ENCODE data around the gene VPS18. TPM values are rescaled to one million over a fixed set of nuclear protein-coding genes. Genes with fewer than 3 reads are reported as not detected.

Gene VPS18
- total RNA-seq, 1 experiment from 2014 or later = 9.6 TPM

DNA sequence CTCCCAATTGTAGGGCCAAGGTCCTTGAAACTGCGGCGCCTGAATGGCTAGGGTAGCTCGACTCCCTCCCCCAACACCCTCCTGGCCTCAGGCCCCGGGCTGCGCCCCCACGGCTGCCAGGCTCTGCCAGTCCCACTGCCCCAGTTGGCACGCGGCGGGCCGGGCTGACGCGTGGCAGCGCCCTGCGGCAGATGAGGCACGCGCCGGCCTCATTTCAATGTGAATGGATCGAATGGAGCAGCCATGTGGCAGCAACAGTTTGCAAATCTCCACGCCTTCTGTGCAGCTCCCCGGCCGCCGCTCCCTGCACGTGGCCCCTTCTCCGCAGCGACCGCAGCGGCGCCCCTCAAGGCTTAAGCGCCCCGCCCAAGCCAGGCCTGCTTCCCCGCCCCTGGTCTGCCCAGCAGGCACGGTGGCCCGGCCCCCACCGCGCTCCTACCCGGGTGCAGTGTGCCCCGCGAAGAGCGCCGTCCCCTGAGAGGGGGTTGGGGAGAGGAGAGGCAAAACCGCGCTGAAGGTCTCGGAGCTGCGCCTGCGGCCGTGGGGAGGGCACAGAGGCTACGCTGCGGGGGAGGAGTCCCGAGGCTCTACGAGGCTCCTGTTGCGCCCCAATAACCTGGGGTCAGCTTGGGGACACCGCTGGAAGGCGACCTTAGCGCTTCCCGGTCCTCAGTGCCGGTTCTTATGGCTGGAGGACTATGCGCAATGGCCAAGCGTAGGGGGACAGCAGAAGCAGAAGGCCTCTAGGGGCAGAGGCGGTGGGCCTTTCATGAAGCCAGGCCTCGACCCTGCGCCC is 31.8 kb downstream of the VPS18 start:
- H2AFZ ChIP-seq = 0 out of 2 replicates have a peak overlapping the region, but pooled peaks have one; percentile 68
- H3K36me3 ChIP-seq (ENCODE audit: low read depth) = no peaks in the 10 kb centered on the region
- no peak for TF ChIP-seq EZH2 (IDR thresholded peaks at IDR 0.05; ENCODE audit: low read depth)
- TF ChIP-seq, protein P1, sequence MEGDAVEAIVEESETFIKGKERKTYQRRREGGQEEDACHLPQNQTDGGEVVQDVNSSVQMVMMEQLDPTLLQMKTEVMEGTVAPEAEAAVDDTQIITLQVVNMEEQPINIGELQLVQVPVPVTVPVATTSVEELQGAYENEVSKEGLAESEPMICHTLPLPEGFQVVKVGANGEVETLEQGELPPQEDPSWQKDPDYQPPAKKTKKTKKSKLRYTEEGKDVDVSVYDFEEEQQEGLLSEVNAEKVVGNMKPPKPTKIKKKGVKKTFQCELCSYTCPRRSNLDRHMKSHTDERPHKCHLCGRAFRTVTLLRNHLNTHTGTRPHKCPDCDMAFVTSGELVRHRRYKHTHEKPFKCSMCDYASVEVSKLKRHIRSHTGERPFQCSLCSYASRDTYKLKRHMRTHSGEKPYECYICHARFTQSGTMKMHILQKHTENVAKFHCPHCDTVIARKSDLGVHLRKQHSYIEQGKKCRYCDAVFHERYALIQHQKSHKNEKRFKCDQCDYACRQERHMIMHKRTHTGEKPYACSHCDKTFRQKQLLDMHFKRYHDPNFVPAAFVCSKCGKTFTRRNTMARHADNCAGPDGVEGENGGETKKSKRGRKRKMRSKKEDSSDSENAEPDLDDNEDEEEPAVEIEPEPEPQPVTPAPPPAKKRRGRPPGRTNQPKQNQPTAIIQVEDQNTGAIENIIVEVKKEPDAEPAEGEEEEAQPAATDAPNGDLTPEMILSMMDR (conservative IDR thresholded peaks at IDR 0.05) = no peak
- no peaks in the 10 kb centered on the region for H3K9me2 ChIP-seq (ENCODE audit: insufficient read depth)
- 0 out of 2 replicates have a peak, but pooled peaks cover 6% of the 10 kb centered on the region for H3K4me1 ChIP-seq (replicated peaks; ENCODE audit: insufficient read depth)
- peak overlapping the region; percentile 76 for H3K4me2 ChIP-seq
- peak in 1 of 2 experiments; percentile 40 for DNase-seq
- peaks cover 29% of the 10 kb centered on the region for H3K27me3 ChIP-seq (ENCODE audit: insufficient read depth, low read depth)
- BruUV-seq (replicated peaks) = no TSS peak
- H3F3A ChIP-seq (ENCODE audit: insufficient read depth, low read depth) = peaks cover 9% of the 10 kb centered on the region; the same call in 1 of the 2 replicates
- no peaks in the 10 kb centered on the region for H3K79me2 ChIP-seq (ENCODE audit: low read depth)
- intact Hi-C loops (cut with micrococcal nuclease; ENCODE audit: unreplicated experiment) = no loop called here
- H3K27ac ChIP-seq = no peak overlapping the region
- no peaks in the 10 kb centered on the region for H4K20me1 ChIP-seq (ENCODE audit: insufficient read depth)
- ChIA-PET POLR2A (ENCODE audit: unreplicated experiment) (no interaction called here), CTCF (interaction anchor here (0.6 kb wide), 1 partner anchor 324 kb away, joined by 6 read pairs; no protein-coding TSS in a partner anchor)
- no peaks in the 10 kb centered on the region for H3K9me3 ChIP-seq (ENCODE audit: insufficient read depth, low read depth)
- H3K4me3 ChIP-seq = peak overlapping the region; percentile 44; the same call in 1 of the 2 replicates

- Histone ChIP-seq H2AFZ (no peak overlapping the region), H3K4me2 (peak overlapping the region; percentile 98; the same call in 1 of the 2 replicates)
- CTCF ChIA-PET = no interaction called here
These were observed 32.6 kb downstream of the VPS18 start for GRCh38 chr15:40926659-40927494.

GRCh38 chr15:40927495-40927872 is 33.2 kb downstream of the VPS18 start:
- CTCF ChIA-PET = interaction anchor here (0.7 kb wide), 1 partner anchor 90 kb away, joined by 12 read pairs; no protein-coding TSS in a partner anchor
- no peaks in the 10 kb centered on the region for H3K9me2 ChIP-seq (ENCODE audit: insufficient read depth)
- H3K4me1 ChIP-seq (replicated peaks; ENCODE audit: insufficient read depth) = 0 out of 2 replicates have a peak, but pooled peaks cover 6% of the 10 kb centered on the region
- H3K27ac ChIP-seq = no peak overlapping the region
- H4K20me1 ChIP-seq (ENCODE audit: insufficient read depth) = no peaks in the 10 kb centered on the region
- H3K9me3 ChIP-seq (ENCODE audit: insufficient read depth, low read depth) = no peaks in the 10 kb centered on the region
- intact Hi-C loops (cut with micrococcal nuclease; ENCODE audit: unreplicated experiment) = no loop called here
- no peak overlapping the region for H2AFZ ChIP-seq
- peak overlapping the region; percentile 98; the same call in 1 of the 2 replicates for H3K4me2 ChIP-seq
- H3K36me3 ChIP-seq (ENCODE audit: low read depth) = no peaks in the 10 kb centered on the region
- H3F3A ChIP-seq (ENCODE audit: insufficient read depth, low read depth) = peaks cover 9% of the 10 kb centered on the region; the same call in 1 of the 2 replicates
- TF ChIP-seq EZH2 (IDR thresholded peaks at IDR 0.05; ENCODE audit: low read depth) = no peak
- TF ChIP-seq, protein P1 (conservative IDR thresholded peaks at IDR 0.05) = no peak
- H3K27me3 ChIP-seq (ENCODE audit: insufficient read depth, low read depth) = peaks cover 29% of the 10 kb centered on the region
- H3K4me3 ChIP-seq = no peak overlapping the region; the same call in 1 of the 2 replicates
- no TSS peak for BruUV-seq (replicated peaks)
- POLR2A ChIA-PET (ENCODE audit: unreplicated experiment) = no interaction called here
- no peak for DNase-seq
- no peaks in the 10 kb centered on the region for H3K79me2 ChIP-seq (ENCODE audit: low read depth)

More at GRCh38 chr15:40926659-40927494, 32.6 kb downstream of the VPS18 start:
- POLR2A ChIA-PET (ENCODE audit: unreplicated experiment) = no interaction called here
- intact Hi-C loops (cut with micrococcal nuclease; ENCODE audit: unreplicated experiment) = no loop called here
- Histone ChIP-seq H3K27ac (no peak overlapping the region), H3K4me3 (no peak overlapping the region), H3K36me3 (ENCODE audit: low read depth) (no peaks in the 10 kb centered on the region), H3K27me3 (ENCODE audit: insufficient read depth, low read depth) (peaks cover 29% of the 10 kb centered on the region), H4K20me1 (ENCODE audit: insufficient read depth) (no peaks in the 10 kb centered on the region), H3K4me1 (replicated peaks; ENCODE audit: insufficient read depth) (0 out of 2 replicates have a peak, but pooled peaks cover 6% of the 10 kb centered on the region), H3K79me2 (ENCODE audit: low read depth) (no peaks in the 10 kb centered on the region), H3F3A (ENCODE audit: insufficient read depth, low read depth) (peaks cover 9% of the 10 kb centered on the region; the same call in 1 of the 2 replicates), H3K9me3 (ENCODE audit: insufficient read depth, low read depth) (no peaks in the 10 kb centered on the region), H3K9me2 (ENCODE audit: insufficient read depth) (no peaks in the 10 kb centered on the region)
- no TSS peak for BruUV-seq (replicated peaks)
- DNase-seq = no peak
- no peak for TF ChIP-seq EZH2 (IDR thresholded peaks at IDR 0.05; ENCODE audit: low read depth)
- TF ChIP-seq, protein P1 (conservative IDR thresholded peaks at IDR 0.05) = no peak

Data from PC-9 (cell line).